ENCODE results near the gene GPC1. TPM values are rescaled to one million over a fixed set of nuclear protein-coding genes. Genes with fewer than 3 reads are reported as not detected.

The GPC1 gene
- total and polyA plus RNA-seq, 4 donors, result 23.2 to 62.5 (median 26.5) TPM

DNA sequence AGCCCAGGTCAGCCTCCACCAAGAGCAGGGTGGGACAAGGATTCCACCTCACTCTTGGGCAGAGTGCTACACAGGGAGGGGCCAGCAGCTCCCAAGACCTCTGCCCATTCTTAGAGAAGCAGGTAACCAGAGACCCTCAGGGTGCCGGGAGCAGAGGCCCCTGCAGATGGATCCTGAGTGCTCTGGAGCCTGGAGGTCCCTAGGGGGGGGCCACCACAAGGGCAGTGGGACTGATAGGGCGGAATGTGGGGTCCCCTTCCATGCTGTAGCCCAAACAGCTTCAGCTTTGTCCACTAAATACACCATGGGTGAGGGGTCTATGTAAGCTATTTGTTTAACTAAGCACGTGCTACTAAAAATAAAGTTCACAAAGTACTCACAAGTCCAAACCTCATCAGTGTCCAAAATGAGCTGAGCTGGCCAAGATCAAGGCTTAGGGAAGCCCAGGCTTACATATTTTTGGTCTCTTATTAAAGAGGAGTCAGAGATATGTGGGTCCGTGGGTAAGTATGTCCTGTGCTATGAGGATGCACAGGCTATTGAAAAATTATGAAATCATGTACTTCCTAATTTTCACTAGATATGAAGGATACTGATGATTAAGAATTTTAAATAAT lies 21.5 kb upstream of the GPC1 start:
- Histone ChIP-seq H3K4me3 (no peak overlapping the region), H3K27me3 (ENCODE audit: control insufficient read depth in 3 of 3, insufficient read depth in 3 of 3, low read length in 2 of 3) (no peaks in the 10 kb centered on the region), H3K36me3 (ENCODE audit: control insufficient read depth in 4 of 4, insufficient read depth in 4 of 4, low read length in 4 of 4) (no peaks in the 10 kb centered on the region), H3K9me3 (ENCODE audit: control insufficient read depth in 4 of 4, insufficient read depth in 3 of 4, low read length in 3 of 4) (peaks cover 0 to 6% (median 0%) of the 10 kb centered on the region in 4 donors), H3K4me1 (ENCODE audit: control insufficient read depth in 5 of 5, insufficient read depth in 5 of 5, low read length in 5 of 5) (peaks cover 0 to 9% (median 3%) of the 10 kb centered on the region in 5 donors), H3K27ac (ENCODE audit: low read depth in 1 of 2, low read length in 1 of 2) (no peak overlapping the region), H3K9ac (ENCODE audit: insufficient read depth in 1 of 2, low read length in 2 of 2) (no peak overlapping the region)
- WGBS, 2 donors, result 68 to 80% methylated on average over 4 of the region's 4 CpGs
- ATAC-seq (ENCODE audit: insufficient read depth, low FRiP score) (no peak), DNase-seq (no peak)
- TF ChIP-seq, protein P1, sequence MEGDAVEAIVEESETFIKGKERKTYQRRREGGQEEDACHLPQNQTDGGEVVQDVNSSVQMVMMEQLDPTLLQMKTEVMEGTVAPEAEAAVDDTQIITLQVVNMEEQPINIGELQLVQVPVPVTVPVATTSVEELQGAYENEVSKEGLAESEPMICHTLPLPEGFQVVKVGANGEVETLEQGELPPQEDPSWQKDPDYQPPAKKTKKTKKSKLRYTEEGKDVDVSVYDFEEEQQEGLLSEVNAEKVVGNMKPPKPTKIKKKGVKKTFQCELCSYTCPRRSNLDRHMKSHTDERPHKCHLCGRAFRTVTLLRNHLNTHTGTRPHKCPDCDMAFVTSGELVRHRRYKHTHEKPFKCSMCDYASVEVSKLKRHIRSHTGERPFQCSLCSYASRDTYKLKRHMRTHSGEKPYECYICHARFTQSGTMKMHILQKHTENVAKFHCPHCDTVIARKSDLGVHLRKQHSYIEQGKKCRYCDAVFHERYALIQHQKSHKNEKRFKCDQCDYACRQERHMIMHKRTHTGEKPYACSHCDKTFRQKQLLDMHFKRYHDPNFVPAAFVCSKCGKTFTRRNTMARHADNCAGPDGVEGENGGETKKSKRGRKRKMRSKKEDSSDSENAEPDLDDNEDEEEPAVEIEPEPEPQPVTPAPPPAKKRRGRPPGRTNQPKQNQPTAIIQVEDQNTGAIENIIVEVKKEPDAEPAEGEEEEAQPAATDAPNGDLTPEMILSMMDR (IDR thresholded peaks at IDR 0.05; ENCODE audit: control extremely low read depth, extremely low read depth), result no peak

DNA sequence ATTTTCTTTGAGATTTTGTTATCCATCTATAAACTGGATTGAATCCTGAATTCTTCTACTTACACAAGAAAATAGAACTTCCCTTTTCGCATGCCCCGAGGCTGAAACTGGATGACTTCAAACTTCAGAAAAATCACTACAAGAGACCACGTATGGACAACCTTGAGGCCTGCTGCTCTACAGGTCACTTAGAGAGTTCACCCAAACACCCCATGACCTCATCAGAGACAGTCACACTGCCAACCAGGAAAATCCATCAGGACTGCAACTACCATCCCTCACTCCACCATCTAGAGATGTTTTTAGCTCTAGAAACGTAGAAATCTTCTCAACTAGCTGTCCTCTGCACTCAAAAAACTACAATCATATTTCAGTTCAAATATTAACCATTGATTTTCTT lies 18.6 kb upstream of the GPC1 start:
- TF ChIP-seq, protein P1 (IDR thresholded peaks at IDR 0.05; ENCODE audit: control extremely low read depth, extremely low read depth), result no peak
- ATAC-seq (ENCODE audit: insufficient read depth, low FRiP score), result no peak
- H3K36me3 ChIP-seq (ENCODE audit: control insufficient read depth in 4 of 4, insufficient read depth in 4 of 4, low read length in 4 of 4), result no peaks in the 10 kb centered on the region
- peak in 1 of 3 donors; percentile 4 for DNase-seq
- 75 to 78% methylated on average over 4 of the region's 4 CpGs for WGBS, 2 donors
- H3K9ac ChIP-seq (ENCODE audit: insufficient read depth in 1 of 2, low read length in 2 of 2), result no peak overlapping the region
- no peak overlapping the region for H3K27ac ChIP-seq (ENCODE audit: low read depth in 1 of 2, low read length in 1 of 2)
- no peak overlapping the region for H3K4me3 ChIP-seq
- H3K4me1 ChIP-seq (ENCODE audit: control insufficient read depth in 5 of 5, insufficient read depth in 5 of 5, low read length in 5 of 5), result peaks cover 0 to 8% (median 3%) of the 10 kb centered on the region in 5 donors
- no peaks in the 10 kb centered on the region for H3K27me3 ChIP-seq (ENCODE audit: control insufficient read depth in 3 of 3, insufficient read depth in 3 of 3, low read length in 2 of 3)
- peaks cover 0 to 23% (median 1%) of the 10 kb centered on the region in 4 donors for H3K9me3 ChIP-seq (ENCODE audit: control insufficient read depth in 4 of 4, insufficient read depth in 3 of 4, low read length in 3 of 4)

DNA sequence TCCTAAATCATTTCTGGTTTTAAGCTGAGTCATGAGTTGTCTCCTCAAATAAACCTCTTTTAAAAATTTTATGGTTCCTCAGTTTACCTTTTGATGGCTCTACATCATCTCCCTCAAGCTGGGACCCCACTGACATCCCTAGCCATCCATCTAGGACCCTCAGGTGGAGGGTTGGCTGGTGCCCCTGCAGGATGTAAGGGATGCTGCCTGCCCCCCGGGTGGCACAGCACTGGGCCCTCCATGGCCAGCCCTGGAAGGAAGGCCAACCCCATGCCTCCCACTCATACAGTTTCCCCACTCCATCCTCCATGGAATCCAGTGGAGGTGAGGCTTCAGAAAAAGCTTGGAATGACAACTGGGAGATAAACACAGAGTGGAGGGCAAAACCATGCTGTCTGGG lies 17.2 kb upstream of the GPC1 start:
- DNase-seq (peak in 1 of 3 donors; percentile 2), ATAC-seq (ENCODE audit: insufficient read depth, low FRiP score) (no peak)
- no peaks in the 10 kb centered on the region for H3K27me3 ChIP-seq (ENCODE audit: control insufficient read depth in 3 of 3, insufficient read depth in 3 of 3, low read length in 2 of 3)
- H3K4me3 ChIP-seq, result no peak overlapping the region
- no peak overlapping the region for H3K27ac ChIP-seq (ENCODE audit: low read depth in 1 of 2, low read length in 1 of 2)
- WGBS, 2 donors, result 83 to 94% methylated on average over 1 of the region's 1 CpG
- TF ChIP-seq, protein P1 (IDR thresholded peaks at IDR 0.05; ENCODE audit: control extremely low read depth, extremely low read depth), result no peak
- peaks cover 0 to 23% (median 1%) of the 10 kb centered on the region in 4 donors for H3K9me3 ChIP-seq (ENCODE audit: control insufficient read depth in 4 of 4, insufficient read depth in 3 of 4, low read length in 3 of 4)
- no peak overlapping the region for H3K9ac ChIP-seq (ENCODE audit: insufficient read depth in 1 of 2, low read length in 2 of 2)
- H3K36me3 ChIP-seq (ENCODE audit: control insufficient read depth in 4 of 4, insufficient read depth in 4 of 4, low read length in 4 of 4), result no peaks in the 10 kb centered on the region
- no peaks in the 10 kb centered on the region for H3K4me1 ChIP-seq (ENCODE audit: control insufficient read depth in 5 of 5, insufficient read depth in 5 of 5, low read length in 5 of 5)

DNA sequence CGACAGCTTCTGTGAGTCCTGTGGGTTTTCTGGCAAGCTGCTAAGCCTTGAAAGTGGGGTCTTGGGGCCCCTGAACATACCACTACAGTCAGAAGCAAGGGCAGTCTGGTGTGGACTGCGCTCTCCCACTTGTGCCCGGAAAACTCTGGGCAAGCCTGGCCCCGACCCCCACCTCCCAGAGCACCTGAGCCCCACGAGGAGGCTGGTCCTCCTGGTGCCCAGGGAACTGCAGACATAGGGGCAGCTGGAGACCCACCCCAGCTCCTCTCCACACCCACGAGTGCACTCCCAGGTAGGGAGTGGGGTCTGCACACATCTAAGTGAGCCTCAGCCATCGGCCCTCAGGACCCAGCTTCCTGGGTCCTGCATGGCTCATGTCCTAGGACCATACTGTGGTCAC lies 16.2 kb upstream of the GPC1 start:
- H3K36me3 ChIP-seq (ENCODE audit: control insufficient read depth in 4 of 4, insufficient read depth in 4 of 4, low read length in 4 of 4), result no peaks in the 10 kb centered on the region
- peak in 1 of 3 donors; percentile 4 for DNase-seq
- no peak overlapping the region for H3K27ac ChIP-seq (ENCODE audit: low read depth in 1 of 2, low read length in 1 of 2)
- H3K9ac ChIP-seq (ENCODE audit: insufficient read depth in 1 of 2, low read length in 2 of 2), result no peak overlapping the region
- no peaks in the 10 kb centered on the region for H3K4me1 ChIP-seq (ENCODE audit: control insufficient read depth in 5 of 5, insufficient read depth in 5 of 5, low read length in 5 of 5)
- peaks cover 0 to 23% (median 1%) of the 10 kb centered on the region in 4 donors for H3K9me3 ChIP-seq (ENCODE audit: control insufficient read depth in 4 of 4, insufficient read depth in 3 of 4, low read length in 3 of 4)
- ATAC-seq (ENCODE audit: insufficient read depth, low FRiP score), result no peak
- no peaks in the 10 kb centered on the region for H3K27me3 ChIP-seq (ENCODE audit: control insufficient read depth in 3 of 3, insufficient read depth in 3 of 3, low read length in 2 of 3)
- no peak overlapping the region for H3K4me3 ChIP-seq
- WGBS, 2 donors, result 84 to 87% methylated on average over 7 of the region's 7 CpGs
- TF ChIP-seq, protein P1 (IDR thresholded peaks at IDR 0.05; ENCODE audit: control extremely low read depth, extremely low read depth), result no peak

Data from lung (tissue), 12 donors.